ENCODE results near the gene RHBDL2. TPM values are rescaled to one million over a fixed set of nuclear protein-coding genes. Genes with fewer than 3 reads are reported as not detected.
A peak's percentile ranks its signal among the peaks of the same experiment; 100 is the strongest.

The RHBDL2 gene
- total RNA-seq, 4 donors from 2014 or later, result 0.30 to 1.2 (median 0.94) TPM; not detected in 1

DNA sequence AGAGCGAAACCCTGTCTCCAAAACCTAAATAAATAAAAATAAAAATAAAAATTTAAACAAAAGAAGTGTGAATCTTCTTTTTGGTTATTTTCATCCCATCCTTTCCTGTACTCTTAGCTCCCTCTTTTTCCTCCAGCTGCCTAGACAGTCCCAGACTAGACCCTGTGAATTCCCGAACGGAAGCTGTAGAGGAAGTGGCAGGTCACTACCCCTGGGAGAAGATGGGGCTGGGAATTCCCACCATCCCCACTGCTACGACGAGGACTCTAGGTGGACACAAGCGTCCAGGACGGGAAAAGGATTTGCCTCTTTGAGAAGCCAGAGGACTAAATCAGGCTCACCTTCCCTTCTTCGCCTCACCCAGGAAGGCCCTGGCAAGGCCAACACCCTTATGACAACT is 12.6 kb downstream of the RHBDL2 start:
- Histone ChIP-seq H3K27me3 (no peaks in the 10 kb centered on the region), H3K4me3 (no peak overlapping the region), H3K9me3 (no peaks in the 10 kb centered on the region), H3K36me3 (no peaks in the 10 kb centered on the region), H3K4me1 (no peaks in the 10 kb centered on the region), H3K27ac (no peak overlapping the region)
- 81 to 88% methylated on average over 3 to 4 of the region's 8 CpGs for WGBS, 2 donors (ENCODE audit: low coverage in 1 of 2)
- ATAC-seq, result no peak
- no peak for TF ChIP-seq POLR2A (IDR thresholded peaks at IDR 0.05)

DNA sequence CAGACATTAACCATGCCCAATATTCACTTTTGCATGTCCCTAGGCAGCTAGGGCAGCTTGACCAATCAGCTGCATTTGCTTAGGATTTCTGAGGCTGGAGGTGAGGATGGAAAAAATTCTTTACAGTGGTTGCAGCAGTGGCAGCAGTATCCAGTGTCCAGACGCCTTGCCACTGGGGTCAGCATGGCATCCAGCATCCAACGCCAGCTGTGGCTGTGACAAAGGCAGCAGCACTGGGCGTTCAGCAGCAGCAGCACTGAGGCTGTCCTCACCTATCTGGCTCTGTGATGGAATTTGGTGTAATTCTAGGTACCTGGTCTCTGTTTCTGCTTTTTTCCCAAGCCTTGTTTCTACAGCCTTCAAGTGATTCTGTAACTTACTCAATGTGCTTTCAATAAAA is 15.5 kb downstream of the RHBDL2 start:
- Histone ChIP-seq H3K9me3 (no peaks in the 10 kb centered on the region), H3K4me1 (no peaks in the 10 kb centered on the region), H3K27me3 (no peaks in the 10 kb centered on the region), H3K4me3 (no peak overlapping the region), H3K27ac (no peak overlapping the region), H3K36me3 (no peaks in the 10 kb centered on the region)
- no peak for ATAC-seq
- 75 to 100% methylated on average over 1 to 3 of the region's 3 CpGs for WGBS, 2 donors (ENCODE audit: low coverage in 1 of 2)
- TF ChIP-seq EP300 (IDR thresholded peaks at IDR 0.05) (no peak), POLR2AphosphoS5 (IDR thresholded peaks at IDR 0.05) (no peak), POLR2A (IDR thresholded peaks at IDR 0.05) (no peak)
- TF ChIP-seq, protein P1, sequence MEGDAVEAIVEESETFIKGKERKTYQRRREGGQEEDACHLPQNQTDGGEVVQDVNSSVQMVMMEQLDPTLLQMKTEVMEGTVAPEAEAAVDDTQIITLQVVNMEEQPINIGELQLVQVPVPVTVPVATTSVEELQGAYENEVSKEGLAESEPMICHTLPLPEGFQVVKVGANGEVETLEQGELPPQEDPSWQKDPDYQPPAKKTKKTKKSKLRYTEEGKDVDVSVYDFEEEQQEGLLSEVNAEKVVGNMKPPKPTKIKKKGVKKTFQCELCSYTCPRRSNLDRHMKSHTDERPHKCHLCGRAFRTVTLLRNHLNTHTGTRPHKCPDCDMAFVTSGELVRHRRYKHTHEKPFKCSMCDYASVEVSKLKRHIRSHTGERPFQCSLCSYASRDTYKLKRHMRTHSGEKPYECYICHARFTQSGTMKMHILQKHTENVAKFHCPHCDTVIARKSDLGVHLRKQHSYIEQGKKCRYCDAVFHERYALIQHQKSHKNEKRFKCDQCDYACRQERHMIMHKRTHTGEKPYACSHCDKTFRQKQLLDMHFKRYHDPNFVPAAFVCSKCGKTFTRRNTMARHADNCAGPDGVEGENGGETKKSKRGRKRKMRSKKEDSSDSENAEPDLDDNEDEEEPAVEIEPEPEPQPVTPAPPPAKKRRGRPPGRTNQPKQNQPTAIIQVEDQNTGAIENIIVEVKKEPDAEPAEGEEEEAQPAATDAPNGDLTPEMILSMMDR (IDR thresholded peaks at IDR 0.05), result no peak

DNA sequence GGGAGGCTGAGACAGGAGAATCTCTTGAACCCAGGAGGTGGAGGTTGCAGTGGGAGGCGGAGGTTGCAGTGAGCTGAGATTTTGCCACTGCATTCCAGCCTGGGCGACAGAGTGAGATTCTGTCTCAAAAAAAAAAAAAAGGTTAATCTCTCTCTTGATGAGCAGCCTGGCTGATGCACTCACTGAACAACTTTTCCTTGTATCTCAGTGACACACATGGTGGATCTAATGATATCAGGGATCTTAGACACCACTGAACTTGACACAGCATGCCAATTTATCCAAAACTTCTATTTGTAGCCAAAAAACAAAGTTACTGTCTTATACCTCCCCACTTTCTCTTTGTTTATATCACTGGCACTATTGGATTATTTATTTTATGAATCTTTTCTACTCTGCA is 16.2 kb downstream of the RHBDL2 start:
- H3K4me3 ChIP-seq, result no peak overlapping the region
- H3K4me1 ChIP-seq, result no peaks in the 10 kb centered on the region
- no peaks in the 10 kb centered on the region for H3K36me3 ChIP-seq
- H3K27me3 ChIP-seq, result no peaks in the 10 kb centered on the region
- 77 to 86% methylated on average over 1 to 2 of the region's 2 CpGs for WGBS, 2 donors (ENCODE audit: low coverage in 1 of 2)
- no peaks in the 10 kb centered on the region for H3K9me3 ChIP-seq
- no peak for ATAC-seq
- TF ChIP-seq POLR2A (IDR thresholded peaks at IDR 0.05) (no peak), POLR2AphosphoS5 (IDR thresholded peaks at IDR 0.05) (no peak), EP300 (IDR thresholded peaks at IDR 0.05) (no peak)
- TF ChIP-seq, protein P1 (IDR thresholded peaks at IDR 0.05), result no peak
- no peak overlapping the region for H3K27ac ChIP-seq

DNA sequence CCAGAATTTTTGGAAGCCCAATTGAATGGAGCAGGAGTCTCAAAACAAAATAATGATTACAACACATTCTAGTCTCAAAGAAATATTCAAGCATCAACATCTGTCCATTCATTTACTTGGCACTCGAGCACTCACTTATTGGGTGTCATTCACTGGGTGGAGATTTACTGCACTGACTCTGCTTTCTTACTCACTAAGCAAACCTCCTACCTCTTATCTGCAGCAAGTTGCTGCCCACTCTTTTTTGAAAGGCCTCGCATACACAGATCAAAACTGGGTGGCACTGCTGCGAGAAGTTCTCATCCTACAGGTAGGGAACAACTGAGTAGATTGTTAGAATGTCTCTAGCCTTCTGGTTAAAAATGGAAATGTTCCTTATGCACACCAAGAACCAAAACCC is 18.0 kb downstream of the RHBDL2 start:
- Histone ChIP-seq H3K27me3 (no peaks in the 10 kb centered on the region), H3K27ac (no peak overlapping the region), H3K36me3 (no peaks in the 10 kb centered on the region), H3K4me1 (no peaks in the 10 kb centered on the region), H3K4me3 (no peak overlapping the region), H3K9me3 (no peaks in the 10 kb centered on the region)
- TF ChIP-seq POLR2AphosphoS5 (IDR thresholded peaks at IDR 0.05) (no peak), EP300 (IDR thresholded peaks at IDR 0.05) (no peak), POLR2A (IDR thresholded peaks at IDR 0.05) (no peak)
- TF ChIP-seq, protein P1 (IDR thresholded peaks at IDR 0.05), result no peak
- ATAC-seq, result no peak
- WGBS, 2 donors (ENCODE audit: low coverage in 1 of 2), result 82 to 91% methylated on average over 1 to 2 of the region's 3 CpGs

DNA sequence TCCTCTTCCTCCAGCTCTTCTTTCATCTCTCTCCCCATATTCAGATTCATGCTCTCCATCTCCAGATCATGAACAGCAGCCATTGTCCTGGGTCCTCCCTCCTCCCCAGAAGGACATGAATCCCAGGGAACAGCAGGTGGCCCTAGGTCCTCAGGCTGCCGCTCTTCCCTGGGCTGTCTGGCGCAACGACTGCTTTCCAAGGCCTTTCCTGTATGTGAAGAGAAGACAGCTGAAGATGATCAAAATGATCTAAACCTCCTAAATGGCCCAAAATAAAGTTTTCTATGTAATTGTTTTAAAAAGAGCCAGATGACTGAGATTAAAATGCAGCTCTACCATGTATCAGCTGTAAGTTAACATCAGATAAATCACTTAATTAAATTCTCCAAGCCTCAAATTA is 22.5 kb downstream of the RHBDL2 start:
- Histone ChIP-seq H3K4me3 (no peak overlapping the region), H3K9me3 (no peaks in the 10 kb centered on the region), H3K27me3 (no peaks in the 10 kb centered on the region), H3K36me3 (no peaks in the 10 kb centered on the region), H3K4me1 (no peaks in the 10 kb centered on the region), H3K27ac (no peak overlapping the region)
- TF ChIP-seq POLR2AphosphoS5 (IDR thresholded peaks at IDR 0.05) (no peak), POLR2A (IDR thresholded peaks at IDR 0.05) (no peak), EP300 (IDR thresholded peaks at IDR 0.05) (no peak)
- TF ChIP-seq, protein P1 (IDR thresholded peaks at IDR 0.05), result peak in 2 of 4 experiments; percentile 8 to 25
- ATAC-seq, result no peak
- WGBS, 2 donors (ENCODE audit: low coverage in 1 of 2), result 60% methylated on average over 1 of the region's 3 CpGs; no CpG with 5 or more reads in 1 of the 2 donors

All from gastroesophageal sphincter (tissue), 4 donors.